OCI-LY1 (cell line): ENCODE measurements around the gene FOXN3.

ENCODE experiments used
- H2AFZ ChIP-seq: fragments of 200-600 bp; sonication (generic), shearing (Covaris generic); 2 replicates; pipeline ENCODE4 v1.6.0; 2014; ENCODE audit warnings: antibody characterized with exemption, mild to moderate bottlenecking, low read length
- H3F3A ChIP-seq: fragments of 200-600 bp; sonication (generic), shearing (Covaris generic); 2 replicates; pipeline ENCODE4 v1.6.0; 2014; ENCODE audit warnings: mild to moderate bottlenecking, antibody characterized with exemption, low read length, moderate library complexity; ENCODE audit not compliant: insufficient read depth
- H3K27ac ChIP-seq: fragments of 200-600 bp; sonication (generic); 2 replicates; pipeline ENCODE4 v1.5.1; 2014; ENCODE audit warnings: low read length, mixed run types, mild to moderate bottlenecking, low read depth; ENCODE audit not compliant: poor library complexity, severe bottlenecking
- H3K27me3 ChIP-seq: fragments of 200-600 bp; sonication (generic); 2 replicates; pipeline ENCODE4 v1.6.0; 2014; ENCODE audit warnings: antibody characterized with exemption, mild to moderate bottlenecking, low read length, moderate library complexity; ENCODE audit not compliant: insufficient read depth
- H3K36me3 ChIP-seq: fragments of 200-600 bp; sonication (generic); 2 replicates; pipeline ENCODE4 v1.6.1; 2014; ENCODE audit warnings: mild to moderate bottlenecking, antibody characterized with exemption, low read length, moderate library complexity, mixed read lengths; ENCODE audit not compliant: insufficient read depth
- H3K4me1 ChIP-seq: fragments of 200-600 bp; sonication (generic); 2 replicates; pipeline ENCODE4 v1.5.1; 2014; ENCODE audit warnings: mild to moderate bottlenecking, low read length, moderate library complexity; ENCODE audit not compliant: insufficient read depth, severe bottlenecking
- H3K4me2 ChIP-seq: fragments of 200-600 bp; sonication (generic), shearing (Covaris generic); 2 replicates; pipeline ENCODE4 v1.6.1; 2014; ENCODE audit warnings: low read length
- H3K4me3 ChIP-seq: fragments of 200-600 bp; sonication (generic); 2 replicates; pipeline ENCODE4 v1.5.1; 2014; ENCODE audit warnings: low read length, low read depth, mild to moderate bottlenecking, mixed read lengths; ENCODE audit not compliant: poor library complexity, severe bottlenecking
- H3K79me2 ChIP-seq: fragments of 200-600 bp; shearing (Covaris generic); 2 replicates; pipeline ENCODE4 v1.6.1; 2016; ENCODE audit warnings: mixed run types, low read length, mixed read lengths; ENCODE audit not compliant: insufficient read depth
- H3K9ac ChIP-seq: fragments of 200-600 bp; sonication (generic), shearing (Covaris generic); 2 replicates; pipeline ENCODE4 v1.6.1; 2014; ENCODE audit warnings: mild to moderate bottlenecking, low read length, mixed read lengths
- H3K9me2 ChIP-seq: fragments of 200-600 bp; sonication (generic), shearing (Covaris generic); 2 replicates; pipeline ENCODE4 v1.6.1; 2014; ENCODE audit warnings: low read depth, mild to moderate bottlenecking, low read length, mixed read lengths
- H3K9me3 ChIP-seq: fragments of 200-600 bp; shearing (Covaris generic); 2 replicates; pipeline ENCODE4 v1.6.1; 2014; ENCODE audit warnings: low read length, mixed read lengths
- H4K20me1 ChIP-seq: fragments of 200-600 bp; sonication (generic), shearing (Covaris generic); 2 replicates; pipeline ENCODE4 v1.6.0; 2016; ENCODE audit warnings: mild to moderate bottlenecking, low read length; ENCODE audit not compliant: insufficient read depth
- CTCF ChIP-seq: fragments of 200-600 bp; sonication (generic), shearing (Covaris generic); IDR thresholded peaks from 2 replicates; pipeline ENCODE4 v1.5.1; 2017; ENCODE audit warnings: mild to moderate bottlenecking, antibody characterized with exemption, low read length, moderate library complexity, mixed read lengths
- EZH2 ChIP-seq: fragments of 200-600 bp; sonication (generic), shearing (Covaris generic); IDR thresholded peaks from 2 replicates; pipeline ENCODE4 v1.8.0; 2017; ENCODE audit warnings: borderline replicate concordance, mixed run types, mild to moderate bottlenecking, antibody characterized with exemption, low read length, moderate library complexity, mixed read lengths

The FOXN3 gene

GRCh38 chr14:89126461-89126860 lies 290.6 kb downstream of the FOXN3 start:
- H3F3A ChIP-seq = no peaks in the 10 kb centered on the region
- no peaks in the 10 kb centered on the region for H4K20me1 ChIP-seq
- no peaks in the 10 kb centered on the region for H3K9me3 ChIP-seq
- no peak overlapping the region for H2AFZ ChIP-seq
- H3K4me2 ChIP-seq = no peak overlapping the region
- H3K9me2 ChIP-seq = no peaks in the 10 kb centered on the region
- H3K27me3 ChIP-seq = no peaks in the 10 kb centered on the region
- TF ChIP-seq CTCF (no peak), EZH2 (no peak)
- no peaks in the 10 kb centered on the region for H3K4me1 ChIP-seq
- no peaks in the 10 kb centered on the region for H3K79me2 ChIP-seq
- no peak overlapping the region for H3K27ac ChIP-seq
- H3K4me3 ChIP-seq = no peak overlapping the region
- H3K9ac ChIP-seq = no peak overlapping the region
- H3K36me3 ChIP-seq = no peaks in the 10 kb centered on the region

GRCh38 chr14:89125216-89125615 lies 291.8 kb downstream of the FOXN3 start:
- no peaks in the 10 kb centered on the region for H4K20me1 ChIP-seq
- H3K9me3 ChIP-seq = no peaks in the 10 kb centered on the region
- no peak overlapping the region for H3K9ac ChIP-seq

GRCh38 chr14:89123851-89124250 lies 293.2 kb downstream of the FOXN3 start:
- Histone ChIP-seq H2AFZ (no peak overlapping the region), H3K9me3 (no peaks in the 10 kb centered on the region), H3F3A (no peaks in the 10 kb centered on the region), H3K27ac (no peak overlapping the region), H3K27me3 (peaks cover 3% of the 10 kb centered on the region; the same call in 1 of the 2 replicates), H3K9me2 (no peaks in the 10 kb centered on the region), H3K4me1 (no peaks in the 10 kb centered on the region), H3K4me2 (no peak overlapping the region), H3K9ac (no peak overlapping the region), H3K4me3 (no peak overlapping the region), H3K36me3 (no peaks in the 10 kb centered on the region), H4K20me1 (no peaks in the 10 kb centered on the region), H3K79me2 (no peaks in the 10 kb centered on the region)
- TF ChIP-seq EZH2 = no peak
- no peak for TF ChIP-seq CTCF

More at GRCh38 chr14:89125216-89125615, 291.8 kb downstream of the FOXN3 start:
- H3K4me1 ChIP-seq = no peaks in the 10 kb centered on the region
- H3F3A ChIP-seq = no peaks in the 10 kb centered on the region
- H2AFZ ChIP-seq = no peak overlapping the region
- no peak overlapping the region for H3K4me3 ChIP-seq
- H3K27ac ChIP-seq = no peak overlapping the region
- H3K9me2 ChIP-seq = no peaks in the 10 kb centered on the region
- H3K4me2 ChIP-seq = no peak overlapping the region
- no peaks in the 10 kb centered on the region for H3K79me2 ChIP-seq
- TF ChIP-seq CTCF = no peak
- H3K36me3 ChIP-seq = no peaks in the 10 kb centered on the region
- no peaks in the 10 kb centered on the region for H3K27me3 ChIP-seq
